Naive thymus-derived CD4-positive, alpha-beta T cell (primary cell): ENCODE measurements around the gene TMEM131L. TPM values are rescaled to one million over a fixed set of nuclear protein-coding genes. Genes with fewer than 3 reads are reported as not detected.

Source experiments
- ATAC-seq: fragments of 150-1000 bp; cut with Tn5 transposase; 2 replicates; pipeline ENCODE4 v1.10.0; 2021; ENCODE audit warnings: mild to moderate bottlenecking, moderate library complexity
- CTCF ChIA-PET: fragments of 350-600 bp; sonication (Branson Sonifier 250); formaldehyde crosslinking; loops from one replicate; lab custom pipeline; 2021; ENCODE audit warnings: antibody characterized with exemption; lab: Charles Lee
- POLR2A ChIA-PET: fragments of 350-600 bp; sonication (Branson Sonifier 250); formaldehyde crosslinking; loops from one replicate; lab custom pipeline; 2021; ENCODE audit warnings: antibody characterized with exemption, inconsistent platforms; lab: Charles Lee
- DNase-seq, 9 donors: peaks; one replicate each; pipeline versions ENCODE4 v3.0.0 to v3.0.0-alpha.2; 2020 to 2022; ENCODE audit warnings: mixed read lengths in 1 of 9
- H3K27ac ChIP-seq: one replicate; pipeline ENCODE4 v1.7.0; 2013; ENCODE audit warnings: mild to moderate bottlenecking, low read depth, low read length, moderate library complexity
- H3K27me3 ChIP-seq, 2 donors: one replicate each; pipeline ENCODE4 v1.7.0; 2013; ENCODE audit warnings: low read length in 2 of 2, mild to moderate bottlenecking in 2 of 2, moderate library complexity in 2 of 2; ENCODE audit not compliant: control insufficient read depth in 2 of 2, insufficient read depth in 2 of 2
- H3K36me3 ChIP-seq, 3 experiments: 1 replicate in 2 of 3; 2 replicates in 1 of 3; pipeline ENCODE4 v1.7.0; 2013; ENCODE audit warnings: low read length in 3 of 3, mild to moderate bottlenecking in 3 of 3, moderate library complexity in 1 of 3; ENCODE audit not compliant: insufficient read depth in 3 of 3, control insufficient read depth in 2 of 3
- H3K4me1 ChIP-seq, 2 donors: one replicate each; pipeline ENCODE4 v1.7.0; 2013; ENCODE audit warnings: low read length in 2 of 2, mild to moderate bottlenecking in 2 of 2, moderate library complexity in 1 of 2; ENCODE audit not compliant: control insufficient read depth in 2 of 2, insufficient read depth in 2 of 2
- H3K4me3 ChIP-seq: 2 replicates; pipeline ENCODE4 v1.7.0; 2013; ENCODE audit warnings: mild to moderate bottlenecking, low read length
- H3K9me3 ChIP-seq, 3 experiments: 1 replicate in 2 of 3; 2 replicates in 1 of 3; pipeline ENCODE4 v1.7.0; 2013; ENCODE audit warnings: low read length in 3 of 3; ENCODE audit not compliant: control insufficient read depth in 2 of 3
- H3K27ac Mint-ChIP-seq, 9 donors: one replicate each; pipeline ENCODE4 v1.8.0; 2020 to 2022; ENCODE audit warnings: mixed read lengths in 9 of 9, mild to moderate bottlenecking in 8 of 9, moderate library complexity in 5 of 9, inconsistent platforms in 2 of 9
- H3K27me3 Mint-ChIP-seq, 5 donors: one replicate each; pipeline ENCODE4 v1.8.0; 2021 to 2022; ENCODE audit warnings: mixed read lengths in 5 of 5, mild to moderate bottlenecking in 1 of 5
- H3K36me3 Mint-ChIP-seq, 5 donors: one replicate each; pipeline ENCODE4 v1.8.0; 2020 to 2022; ENCODE audit warnings: mixed read lengths in 5 of 5, mild to moderate bottlenecking in 3 of 5, inconsistent platforms in 1 of 5
- H3K4me1 Mint-ChIP-seq, 7 donors: one replicate each; pipeline ENCODE4 v1.8.0; 2020 to 2022; ENCODE audit warnings: mixed read lengths in 7 of 7, mild to moderate bottlenecking in 3 of 7, inconsistent platforms in 1 of 7
- H3K4me3 Mint-ChIP-seq, 10 donors: one replicate each; pipeline ENCODE4 v1.8.0; 2020 to 2022; ENCODE audit warnings: mild to moderate bottlenecking in 10 of 10, mixed read lengths in 10 of 10, moderate library complexity in 6 of 10, inconsistent platforms in 2 of 10
- H3K9me3 Mint-ChIP-seq, 11 donors: one replicate each; pipeline ENCODE4 v1.8.0; 2020 to 2022; ENCODE audit warnings: mixed read lengths in 11 of 11, mild to moderate bottlenecking in 4 of 11, inconsistent platforms in 1 of 11, moderate library complexity in 1 of 11
- intact Hi-C, 2 donors: fragments of 100-400 bp; cut with micrococcal nuclease; formaldehyde crosslinking; loops; one replicate each; pipeline ENCODE4 v1.15.1; 2023
- polyA plus RNA-seq, 2 donors: library from polyadenylated mRNA; unstranded; fragments of 300-500 nt; fragmentation: Illumina TruSeq; gene quantifications; one replicate each; pipeline ENCODE4 v1.2.3, GENCODE V29; 2021
- total RNA-seq, 6 experiments: library from RNA in 5 of 6; stranded (reverse) in 5 of 6; gene quantifications; 1 replicate in 5 of 6; 2 replicates in 1 of 6; pipeline ENCODE4 v1.2.3 and lab custom pipeline; 2021 to 2026

Gene TMEM131L
- total and polyA plus RNA-seq, 7 experiments from 2014 or later: 45.7 to 111 (median 87.9) TPM

- no peaks in the 10 kb centered on the region for H3K27me3 Mint-ChIP-seq
- no peak overlapping the region for H3K27ac ChIP-seq
- H3K36me3 Mint-ChIP-seq: peaks cover 8 to 30% (median 13%) of the 10 kb centered on the region in 5 donors
- peaks cover 41 to 77% (median 68%) of the 10 kb centered on the region in 7 donors for H3K4me1 Mint-ChIP-seq
- POLR2A ChIA-PET: interaction anchor here (1.0 kb wide), 1 partner anchor 150 kb away, joined by 3 read pairs; no protein-coding TSS in a partner anchor
- H3K27ac Mint-ChIP-seq: peak overlapping the region in 8 of 9 donors; percentile 10 to 83 (median 48)
- H3K4me3 ChIP-seq: no peak overlapping the region
- peak overlapping the region in 1 of 10 donors; percentile 1 for H3K4me3 Mint-ChIP-seq
- DNase-seq: no peak
- ATAC-seq: no peak
- H3K36me3 ChIP-seq: peaks cover 0 to 4% (median 0%) of the 10 kb centered on the region in 3 experiments
- H3K9me3 Mint-ChIP-seq: no peaks in the 10 kb centered on the region
- no peaks in the 10 kb centered on the region for H3K27me3 ChIP-seq
- CTCF ChIA-PET: interaction anchor here (0.6 to 2.1 kb wide), 6 partner anchors 8 to 258 kb away, joined by 3 to 6 read pairs (median 4); partner anchors contain the start of gene MND1
- peaks cover 12 to 24% of the 10 kb centered on the region in 2 donors for H3K4me1 ChIP-seq
- H3K9me3 ChIP-seq: no peaks in the 10 kb centered on the region
- intact Hi-C loops: no loop called here
These were observed 110.2 kb downstream of the TMEM131L start for GRCh38 chr4:153576443-153576774.

GRCh38 chr4:153577053-153577452 lies 110.9 kb downstream of the TMEM131L start:
- ChIA-PET CTCF (interaction anchor here (0.6 to 2.1 kb wide), 5 partner anchors 83 to 259 kb away, joined by 3 to 6 read pairs (median 4); partner anchors contain the start of gene MND1), POLR2A (interaction anchor here (2.6 kb wide), 1 partner anchor 109 kb away, joined by 6 read pairs; no protein-coding TSS in a partner anchor)
- H3K4me1 ChIP-seq: peaks cover 12 to 24% of the 10 kb centered on the region in 2 donors
- peaks cover 0 to 8% (median 0%) of the 10 kb centered on the region in 3 experiments for H3K36me3 ChIP-seq
- ATAC-seq (no peak), DNase-seq (peak in 1 of 9 donors; percentile 7)
- no peaks in the 10 kb centered on the region for H3K9me3 ChIP-seq
- Mint-ChIP-seq H3K27me3 (no peaks in the 10 kb centered on the region), H3K27ac (peak overlapping the region in 7 of 9 donors; percentile 41 to 90 (median 58)), H3K4me3 (peak overlapping the region in 3 of 10 donors; percentile 4 to 42 (median 24)), H3K4me1 (peaks cover 37 to 74% (median 64%) of the 10 kb centered on the region in 7 donors), H3K9me3 (no peaks in the 10 kb centered on the region), H3K36me3 (peaks cover 8 to 27% (median 11%) of the 10 kb centered on the region in 5 donors)
- H3K27me3 ChIP-seq: no peaks in the 10 kb centered on the region
- intact Hi-C loops: loop anchor here in 1 of 2 donors (1.0 kb wide), 1 partner anchor 8 kb away; no protein-coding TSS in a partner anchor
- H3K4me3 ChIP-seq: no peak overlapping the region
- no peak overlapping the region for H3K27ac ChIP-seq

DNA sequence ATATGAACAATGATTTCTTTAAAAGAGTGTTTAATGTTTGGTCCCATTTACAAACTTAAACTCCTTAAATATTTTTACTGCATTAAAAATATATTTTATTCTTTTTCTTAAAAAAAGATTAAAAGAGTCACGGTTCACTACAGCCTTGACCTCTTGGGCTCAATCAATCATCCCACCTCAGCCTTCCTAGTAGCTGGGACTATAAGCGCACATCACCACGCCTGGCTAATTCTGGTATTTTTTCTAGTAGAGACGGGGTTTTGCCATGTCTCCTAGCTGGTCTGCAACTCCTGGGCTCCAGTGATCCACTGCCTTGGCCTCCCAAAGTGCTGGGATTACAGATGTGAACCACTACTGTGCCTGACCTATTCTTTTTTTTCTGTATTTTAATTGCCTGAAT lies 113.2 kb downstream of the TMEM131L start:
- no peak overlapping the region for H3K4me3 ChIP-seq
- H3K4me3 Mint-ChIP-seq: no peak overlapping the region
- H3K27ac ChIP-seq: no peak overlapping the region
- H3K4me1 Mint-ChIP-seq: peaks cover 25 to 73% (median 56%) of the 10 kb centered on the region in 7 donors
- H3K27me3 ChIP-seq: no peaks in the 10 kb centered on the region
- H3K4me1 ChIP-seq: peaks cover 0 to 8% of the 10 kb centered on the region in 2 donors
- H3K9me3 Mint-ChIP-seq: no peaks in the 10 kb centered on the region
- peaks cover 7 to 33% (median 9%) of the 10 kb centered on the region in 5 donors for H3K36me3 Mint-ChIP-seq
- ATAC-seq (no peak), DNase-seq (no peak)
- ChIA-PET POLR2A (interaction anchor here (0.6 to 2.6 kb wide), 2 partner anchors 112 to 141 kb away, joined by 3 to 6 read pairs; no protein-coding TSS in a partner anchor), CTCF (interaction anchor here (0.6 to 1.8 kb wide), 3 partner anchors 40 to 235 kb away, joined by 3 to 4 read pairs (median 4); partner anchors contain the start of gene MND1)
- peaks cover 0 to 28% (median 9%) of the 10 kb centered on the region in 3 experiments for H3K36me3 ChIP-seq
- H3K27me3 Mint-ChIP-seq: no peaks in the 10 kb centered on the region
- H3K27ac Mint-ChIP-seq: peak overlapping the region in 7 of 9 donors; percentile 36 to 91 (median 78)
- no peaks in the 10 kb centered on the region for H3K9me3 ChIP-seq
- intact Hi-C loops: no loop called here

DNA sequence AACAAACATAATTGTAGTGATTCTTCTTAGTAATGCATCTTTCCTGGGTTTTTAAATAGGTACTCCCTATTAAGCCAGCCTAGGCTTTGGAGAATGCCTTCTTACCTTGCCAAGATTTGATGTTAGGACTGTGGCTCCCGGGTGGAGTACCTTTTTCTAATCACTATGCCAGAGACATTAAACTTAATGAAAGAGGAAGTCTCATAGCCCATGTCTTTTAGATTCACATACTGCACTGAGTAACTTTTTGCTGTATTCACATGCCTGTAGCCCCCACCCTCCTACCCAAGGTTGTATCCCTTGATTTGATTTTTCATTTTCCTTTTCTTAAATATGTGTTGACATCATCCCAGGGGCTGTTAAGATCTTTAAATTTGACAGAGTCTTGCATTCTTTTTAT lies 113.7 kb downstream of the TMEM131L start:
- peaks cover under 1 to 32% (median 9%) of the 10 kb centered on the region in 3 experiments for H3K36me3 ChIP-seq
- intact Hi-C loops: loop anchor here in 1 of 2 donors (2.0 kb wide), 1 partner anchor 17 kb away; no protein-coding TSS in a partner anchor
- H3K36me3 Mint-ChIP-seq: peaks cover 8 to 35% (median 9%) of the 10 kb centered on the region in 5 donors
- H3K4me3 Mint-ChIP-seq: no peak overlapping the region
- H3K4me3 ChIP-seq: no peak overlapping the region
- POLR2A ChIA-PET: no interaction called here
- ATAC-seq (no peak), DNase-seq (no peak)
- no peaks in the 10 kb centered on the region for H3K27me3 Mint-ChIP-seq
- H3K4me1 Mint-ChIP-seq: peaks cover 23 to 73% (median 51%) of the 10 kb centered on the region in 7 donors
- CTCF ChIA-PET: interaction anchor here (0.6 kb wide), 1 partner anchor 235 kb away, joined by 3 read pairs; the partner anchor contains the start of gene MND1
- no peak overlapping the region for H3K27ac ChIP-seq
- no peaks in the 10 kb centered on the region for H3K9me3 Mint-ChIP-seq
- H3K4me1 ChIP-seq: peaks cover 0 to 5% of the 10 kb centered on the region in 2 donors
- peak overlapping the region in 6 of 9 donors; percentile 60 to 91 (median 82) for H3K27ac Mint-ChIP-seq
- H3K9me3 ChIP-seq: no peaks in the 10 kb centered on the region
- no peaks in the 10 kb centered on the region for H3K27me3 ChIP-seq

- Histone ChIP-seq H3K9me3 (no peaks in the 10 kb centered on the region), H3K4me3 (no peak overlapping the region), H3K4me1 (no peaks in the 10 kb centered on the region), H3K36me3 (peaks cover 7 to 57% (median 9%) of the 10 kb centered on the region in 3 experiments), H3K27ac (no peak overlapping the region), H3K27me3 (no peaks in the 10 kb centered on the region)
- H3K36me3 Mint-ChIP-seq: peaks cover 4 to 38% (median 8%) of the 10 kb centered on the region in 5 donors
- DNase-seq (no peak), ATAC-seq (no peak)
- H3K4me3 Mint-ChIP-seq: no peak overlapping the region
- ChIA-PET POLR2A (interaction anchor here (0.6 to 1.2 kb wide), 2 partner anchors 117 to 223 kb away, joined by 3 to 4 read pairs; partner anchors contain the start of gene TMEM131L), CTCF (interaction anchor here (1.1 to 1.4 kb wide), 2 partner anchors 150 to 237 kb away, joined by 3 read pairs; no protein-coding TSS in a partner anchor)
- H3K27me3 Mint-ChIP-seq: no peaks in the 10 kb centered on the region
- H3K4me1 Mint-ChIP-seq: peaks cover 10 to 58% (median 37%) of the 10 kb centered on the region in 7 donors
- peak overlapping the region in 7 of 9 donors; percentile 49 to 80 (median 72) for H3K27ac Mint-ChIP-seq
- no peaks in the 10 kb centered on the region for H3K9me3 Mint-ChIP-seq
- intact Hi-C loops: no loop called here
These were observed 117.0 kb downstream of the TMEM131L start for GRCh38 chr4:153582954-153583702.

- CTCF ChIA-PET: interaction anchor here (1.2 to 1.5 kb wide), 2 partner anchors 11 to 157 kb away, joined by 3 to 4 read pairs; no protein-coding TSS in a partner anchor
- no peaks in the 10 kb centered on the region for H3K27me3 ChIP-seq
- no peaks in the 10 kb centered on the region for H3K9me3 ChIP-seq
- peaks cover 7 to 74% (median 9%) of the 10 kb centered on the region in 3 experiments for H3K36me3 ChIP-seq
- intact Hi-C loops: loop anchor here (1.0 to 5.0 kb wide), 2 partner anchors 8 to 167 kb away; no protein-coding TSS in a partner anchor
- Mint-ChIP-seq H3K27ac (peak overlapping the region in 8 of 9 donors; percentile 61 to 87 (median 74)), H3K36me3 (peaks cover 8 to 52% (median 11%) of the 10 kb centered on the region in 5 donors), H3K9me3 (no peaks in the 10 kb centered on the region), H3K4me3 (no peak overlapping the region), H3K4me1 (peaks cover 8 to 65% (median 33%) of the 10 kb centered on the region in 7 donors), H3K27me3 (no peaks in the 10 kb centered on the region)
- ATAC-seq (no peak), DNase-seq (no peak)
- H3K4me1 ChIP-seq: no peaks in the 10 kb centered on the region
- H3K27ac ChIP-seq: no peak overlapping the region
- POLR2A ChIA-PET: interaction anchor here (1.4 kb wide), 1 partner anchor 11 kb away, joined by 5 read pairs; no protein-coding TSS in a partner anchor
- H3K4me3 ChIP-seq: no peak overlapping the region
These were observed 118.9 kb downstream of the TMEM131L start for GRCh38 chr4:153585026-153585425.
